ENCODE measurements around the gene C1QTNF5. TPM values are rescaled to one million over a fixed set of nuclear protein-coding genes. Genes with fewer than 3 reads are reported as not detected.

Gene C1QTNF5
- polyA plus RNA-seq, 2 donors, result 4.8 to 6.7 TPM

DNA sequence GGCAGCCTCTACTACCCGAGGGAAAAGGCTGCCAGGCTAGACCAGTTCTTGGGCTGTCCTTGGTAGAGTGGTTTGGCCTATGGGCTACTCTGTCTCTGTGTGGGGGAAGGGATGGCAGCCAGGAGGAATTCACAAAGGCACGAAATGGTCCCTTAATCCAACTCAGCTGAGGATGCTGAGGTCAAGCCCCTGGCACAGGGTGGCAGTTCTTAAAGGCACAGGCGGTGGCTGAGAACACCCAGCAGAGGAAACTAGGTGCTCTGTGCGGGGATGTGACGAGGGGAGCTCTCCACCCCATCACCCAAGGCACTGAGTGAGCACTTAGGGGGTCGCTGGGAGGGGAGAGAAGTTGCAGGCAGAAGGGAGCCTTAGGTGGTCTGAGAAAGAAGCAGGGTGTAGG lies 5.9 kb upstream of the C1QTNF5 start, which contains the start of gene MFRP:
Gene MFRP, minus strand, starts transcription at position 101 of the 400 bp plus-strand sequence. CDS start 192 bp downstream, outside the sequence.
- Histone ChIP-seq H3K27ac (ENCODE audit: low read depth in 2 of 2, low read length in 1 of 2) (no peak within 1 kb of the TSS), H3K27me3 (ENCODE audit: control insufficient read depth in 1 of 2, insufficient read depth in 2 of 2, low read length in 2 of 2) (no peaks in the 10 kb centered on the region), H3K4me3 (ENCODE audit: low read depth in 1 of 2, low read length in 2 of 2) (no peak within 1 kb of the TSS), H3K4me1 (ENCODE audit: control insufficient read depth in 2 of 2, insufficient read depth in 2 of 2, low read length in 1 of 2) (no peaks in the 10 kb centered on the region), H3K9me3 (ENCODE audit: control insufficient read depth in 2 of 2, insufficient read depth in 1 of 2, low read depth in 1 of 2, low read length in 1 of 2) (no peaks in the 10 kb centered on the region), H3K36me3 (ENCODE audit: control insufficient read depth in 2 of 2, insufficient read depth in 2 of 2, low read length in 1 of 2) (no peaks in the 10 kb centered on the region)
- WGBS, 2 donors, result 52 to 59% methylated on average over 6 of the region's 6 CpGs

- WGBS, 2 donors, result 88 to 89% methylated on average over 12 of the region's 12 CpGs
- Histone ChIP-seq H3K27me3 (ENCODE audit: control insufficient read depth in 1 of 2, insufficient read depth in 2 of 2, low read length in 2 of 2) (no peaks in the 10 kb centered on the region), H3K36me3 (ENCODE audit: control insufficient read depth in 2 of 2, insufficient read depth in 2 of 2, low read length in 1 of 2) (no peaks in the 10 kb centered on the region), H3K27ac (ENCODE audit: low read depth in 2 of 2, low read length in 1 of 2) (no peak overlapping the region), H3K4me3 (ENCODE audit: low read depth in 1 of 2, low read length in 2 of 2) (no peak overlapping the region), H3K9me3 (ENCODE audit: control insufficient read depth in 2 of 2, insufficient read depth in 1 of 2, low read depth in 1 of 2, low read length in 1 of 2) (no peaks in the 10 kb centered on the region), H3K4me1 (ENCODE audit: control insufficient read depth in 2 of 2, insufficient read depth in 2 of 2, low read length in 1 of 2) (peaks cover under 1 to 5% of the 10 kb centered on the region in 2 donors)
Observed at GRCh38 chr11:119345685-119346084, 5.0 kb upstream of the C1QTNF5 start.

- Histone ChIP-seq H3K27ac (ENCODE audit: low read depth in 2 of 2, low read length in 1 of 2) (no peak overlapping the region), H3K4me1 (ENCODE audit: control insufficient read depth in 2 of 2, insufficient read depth in 2 of 2, low read length in 1 of 2) (peaks cover 4 to 8% of the 10 kb centered on the region in 2 donors), H3K9me3 (ENCODE audit: control insufficient read depth in 2 of 2, insufficient read depth in 1 of 2, low read depth in 1 of 2, low read length in 1 of 2) (no peaks in the 10 kb centered on the region), H3K36me3 (ENCODE audit: control insufficient read depth in 2 of 2, insufficient read depth in 2 of 2, low read length in 1 of 2) (no peaks in the 10 kb centered on the region), H3K4me3 (ENCODE audit: low read depth in 1 of 2, low read length in 2 of 2) (no peak overlapping the region), H3K27me3 (ENCODE audit: control insufficient read depth in 1 of 2, insufficient read depth in 2 of 2, low read length in 2 of 2) (no peaks in the 10 kb centered on the region)
- 76 to 78% methylated on average over 14 of the region's 14 CpGs for WGBS, 2 donors
Observed at GRCh38 chr11:119344291-119345010, 3.8 kb upstream of the C1QTNF5 start.

DNA sequence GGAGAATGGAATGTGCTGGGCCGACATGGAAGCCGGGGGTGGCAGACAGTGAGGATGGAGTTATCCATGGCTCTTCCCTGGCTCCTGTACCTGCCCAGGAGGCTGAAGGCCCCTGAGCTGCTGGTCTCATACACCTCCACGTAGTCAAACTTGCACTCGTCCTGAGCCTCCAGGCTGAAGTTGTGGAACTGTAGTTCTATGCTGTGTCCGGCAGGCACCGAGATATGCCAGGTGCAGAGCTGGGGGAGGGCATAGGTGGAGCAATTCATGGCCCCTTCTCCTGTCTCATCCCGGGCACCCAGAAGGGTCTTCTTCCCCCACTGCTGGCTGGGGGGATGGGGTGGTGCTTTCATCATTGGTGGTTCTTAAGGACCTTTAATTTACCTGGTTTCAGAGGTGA lies 3.0 kb upstream of the C1QTNF5 start:
- H3K9me3 ChIP-seq (ENCODE audit: control insufficient read depth in 2 of 2, insufficient read depth in 1 of 2, low read depth in 1 of 2, low read length in 1 of 2), result no peaks in the 10 kb centered on the region
- 83 to 87% methylated on average over 5 to 7 of the region's 7 CpGs for WGBS, 2 donors
- no peaks in the 10 kb centered on the region for H3K27me3 ChIP-seq (ENCODE audit: control insufficient read depth in 1 of 2, insufficient read depth in 2 of 2, low read length in 2 of 2)

DNA sequence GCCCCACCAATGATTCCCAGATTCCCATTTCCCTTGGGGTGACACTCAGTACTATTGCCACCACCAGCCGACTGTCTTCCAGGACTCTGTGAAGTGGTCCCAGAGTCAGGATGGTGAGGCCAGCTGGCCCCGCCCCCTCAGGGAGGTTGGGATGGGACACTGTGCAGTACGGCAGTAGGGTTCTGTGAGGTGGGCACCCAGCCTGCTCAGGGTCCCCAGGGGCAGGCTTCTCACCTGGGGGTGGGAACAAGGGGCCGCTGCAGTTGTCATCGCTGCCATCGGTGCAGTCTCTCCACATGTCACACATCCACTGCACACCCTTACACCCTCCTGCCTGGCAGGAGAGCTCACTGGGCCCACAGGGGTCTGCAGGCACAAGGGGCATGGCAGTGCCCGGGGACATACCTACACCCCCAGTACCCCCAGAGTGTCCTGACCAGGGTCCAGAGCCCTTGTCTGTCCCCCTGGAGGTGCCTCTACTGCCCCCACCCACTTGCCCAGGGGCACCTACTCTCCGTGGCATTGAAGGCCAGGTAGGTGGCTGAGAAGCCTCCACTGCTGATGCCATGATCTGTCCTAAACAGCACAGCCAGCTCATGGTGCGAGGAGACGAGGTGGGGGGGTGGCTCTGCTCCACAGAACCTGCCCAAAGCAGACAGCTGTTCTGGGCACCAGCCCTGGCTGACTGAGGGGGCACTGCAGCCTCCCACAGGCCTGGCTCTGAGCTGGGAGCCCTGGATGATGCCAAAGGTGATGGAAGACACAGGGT lies 1.9 kb upstream of the C1QTNF5 start:
- Histone ChIP-seq H3K9me3 (ENCODE audit: control insufficient read depth in 2 of 2, insufficient read depth in 1 of 2, low read depth in 1 of 2, low read length in 1 of 2) (no peaks in the 10 kb centered on the region), H3K4me3 (ENCODE audit: low read depth in 1 of 2, low read length in 2 of 2) (no peak overlapping the region), H3K27me3 (ENCODE audit: control insufficient read depth in 1 of 2, insufficient read depth in 2 of 2, low read length in 2 of 2) (no peaks in the 10 kb centered on the region), H3K4me1 (ENCODE audit: control insufficient read depth in 2 of 2, insufficient read depth in 2 of 2, low read length in 1 of 2) (peaks cover 7 to 12% of the 10 kb centered on the region in 2 donors), H3K36me3 (ENCODE audit: control insufficient read depth in 2 of 2, insufficient read depth in 2 of 2, low read length in 1 of 2) (no peaks in the 10 kb centered on the region), H3K27ac (ENCODE audit: low read depth in 2 of 2, low read length in 1 of 2) (no peak overlapping the region)
- WGBS, 2 donors, result 80 to 81% methylated on average over 10 of the region's 10 CpGs

More for the DNA sequence above, 3.0 kb upstream of the C1QTNF5 start:
- no peak overlapping the region for H3K4me3 ChIP-seq (ENCODE audit: low read depth in 1 of 2, low read length in 2 of 2)
- H3K4me1 ChIP-seq (ENCODE audit: control insufficient read depth in 2 of 2, insufficient read depth in 2 of 2, low read length in 1 of 2), result peaks cover 5 to 12% of the 10 kb centered on the region in 2 donors
- no peak overlapping the region for H3K27ac ChIP-seq (ENCODE audit: low read depth in 2 of 2, low read length in 1 of 2)
- H3K36me3 ChIP-seq (ENCODE audit: control insufficient read depth in 2 of 2, insufficient read depth in 2 of 2, low read length in 1 of 2), result no peaks in the 10 kb centered on the region

DNA sequence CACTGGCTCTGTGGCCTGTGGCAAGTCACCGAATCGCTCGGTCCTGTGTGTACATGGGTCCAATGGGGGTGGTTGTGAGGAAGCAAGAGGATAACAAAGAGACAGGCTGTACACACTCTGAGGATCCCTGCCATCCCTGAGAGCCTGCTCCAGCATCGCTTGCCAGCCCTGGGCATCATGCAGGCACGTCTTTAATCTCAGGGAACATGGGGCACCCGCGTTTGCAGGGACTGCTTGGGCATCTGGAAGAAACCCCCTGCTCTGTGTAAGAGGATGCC lies 1.3 kb upstream of the C1QTNF5 start:
- H3K27ac ChIP-seq (ENCODE audit: low read depth in 2 of 2, low read length in 1 of 2), result no peak overlapping the region
- WGBS, 2 donors, result 65 to 71% methylated on average over 7 of the region's 7 CpGs
- peaks cover 7 to 12% of the 10 kb centered on the region in 2 donors for H3K4me1 ChIP-seq (ENCODE audit: control insufficient read depth in 2 of 2, insufficient read depth in 2 of 2, low read length in 1 of 2)
- H3K9me3 ChIP-seq (ENCODE audit: control insufficient read depth in 2 of 2, insufficient read depth in 1 of 2, low read depth in 1 of 2, low read length in 1 of 2), result no peaks in the 10 kb centered on the region
- no peaks in the 10 kb centered on the region for H3K27me3 ChIP-seq (ENCODE audit: control insufficient read depth in 1 of 2, insufficient read depth in 2 of 2, low read length in 2 of 2)
- H3K4me3 ChIP-seq (ENCODE audit: low read depth in 1 of 2, low read length in 2 of 2), result no peak overlapping the region
- H3K36me3 ChIP-seq (ENCODE audit: control insufficient read depth in 2 of 2, insufficient read depth in 2 of 2, low read length in 1 of 2), result no peaks in the 10 kb centered on the region

DNA sequence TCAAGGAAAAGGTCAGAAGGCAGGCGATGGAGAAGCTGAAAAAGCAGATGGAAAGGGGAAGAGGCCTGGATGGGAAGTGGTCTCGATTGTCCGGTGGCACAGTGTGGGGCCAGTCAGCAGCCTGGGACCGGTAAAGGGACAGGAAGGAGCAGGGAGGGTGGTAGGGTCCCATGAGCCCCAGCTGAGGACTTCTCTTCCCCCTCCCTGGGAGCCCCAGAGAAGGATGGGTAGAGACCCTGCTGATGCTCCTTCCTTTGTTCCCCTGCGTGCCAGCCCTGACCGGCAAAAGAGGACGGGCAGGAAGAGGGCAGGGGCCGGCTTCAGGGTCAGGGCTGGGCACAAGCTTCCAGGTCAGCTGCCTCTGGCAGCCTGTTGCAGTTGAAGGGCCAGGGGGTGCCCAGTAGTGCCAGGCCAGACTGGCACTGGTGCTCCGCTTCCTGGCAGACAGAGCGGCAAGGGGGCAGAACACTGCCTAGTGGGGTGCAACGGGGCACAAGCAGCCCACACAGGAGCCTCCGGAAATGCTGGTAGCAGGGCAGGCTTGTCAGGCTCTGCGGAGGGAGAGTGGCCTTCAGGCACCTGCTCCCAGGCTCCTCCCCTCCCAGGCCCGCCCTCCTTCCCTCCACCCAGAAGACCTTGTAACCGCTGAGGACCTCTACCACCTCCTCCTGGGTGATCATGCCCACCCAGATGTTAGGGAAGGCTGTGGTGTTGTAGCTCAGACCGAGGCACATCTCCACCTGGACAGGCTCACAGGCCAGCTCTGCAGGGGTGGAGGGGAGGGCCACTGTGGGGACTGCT lies 739 bp upstream of the C1QTNF5 start:
- peaks cover 7 to 14% of the 10 kb centered on the region in 2 donors for H3K4me1 ChIP-seq (ENCODE audit: control insufficient read depth in 2 of 2, insufficient read depth in 2 of 2, low read length in 1 of 2)
- peak overlapping the region; percentile 63 for H3K27ac ChIP-seq (ENCODE audit: low read depth in 2 of 2, low read length in 1 of 2)
- H3K4me3 ChIP-seq (ENCODE audit: low read depth in 1 of 2, low read length in 2 of 2), result no peak overlapping the region
- WGBS, 2 donors, result 48 to 59% methylated on average over 12 to 16 of the region's 16 CpGs
- peaks cover 0 to 4% of the 10 kb centered on the region in 2 donors for H3K36me3 ChIP-seq (ENCODE audit: control insufficient read depth in 2 of 2, insufficient read depth in 2 of 2, low read length in 1 of 2)
- no peaks in the 10 kb centered on the region for H3K27me3 ChIP-seq (ENCODE audit: control insufficient read depth in 1 of 2, insufficient read depth in 2 of 2, low read length in 2 of 2)
- H3K9me3 ChIP-seq (ENCODE audit: control insufficient read depth in 2 of 2, insufficient read depth in 1 of 2, low read depth in 1 of 2, low read length in 1 of 2), result no peaks in the 10 kb centered on the region

DNA sequence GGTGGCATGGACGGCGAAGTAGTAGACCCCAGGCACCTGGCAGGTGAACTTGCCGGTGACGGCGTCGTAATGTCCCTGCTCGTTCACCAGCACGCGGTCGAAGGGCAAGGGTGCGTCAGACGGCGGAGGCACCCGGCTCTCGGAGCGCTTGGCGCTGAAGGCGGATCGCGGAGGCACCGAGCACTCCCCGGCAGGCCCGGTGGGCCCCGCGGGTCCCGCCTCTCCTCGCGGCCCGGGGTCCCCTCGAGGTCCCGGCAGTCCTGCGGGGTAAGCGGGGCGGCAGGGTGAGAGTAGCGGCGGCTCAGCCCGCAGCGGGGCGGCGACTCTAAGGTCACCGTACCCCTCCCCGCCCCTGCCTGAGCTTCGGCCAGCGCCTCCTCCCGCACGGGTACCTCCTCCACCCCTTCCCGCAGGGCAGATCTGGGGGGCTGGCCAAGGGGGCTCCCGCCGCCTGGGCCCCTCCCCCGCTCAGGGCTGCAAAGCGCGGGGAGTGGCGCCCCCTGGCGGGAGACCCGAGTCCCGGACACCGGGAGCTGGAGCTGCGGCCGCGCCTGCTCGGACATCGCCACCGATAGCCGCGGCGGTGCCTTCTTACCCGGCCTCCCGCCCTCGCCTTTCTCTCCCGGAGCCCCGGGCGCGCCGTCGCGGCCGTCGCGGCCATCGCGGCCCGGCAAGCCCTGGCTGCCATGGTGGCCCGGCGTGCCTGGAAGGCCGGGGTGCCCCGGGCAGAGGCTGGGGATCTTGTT lies 921 bp downstream of the C1QTNF5 start:
- Histone ChIP-seq H3K9me3 (ENCODE audit: control insufficient read depth in 2 of 2, insufficient read depth in 1 of 2, low read depth in 1 of 2, low read length in 1 of 2) (no peaks in the 10 kb centered on the region), H3K4me1 (ENCODE audit: control insufficient read depth in 2 of 2, insufficient read depth in 2 of 2, low read length in 1 of 2) (peaks cover 16 to 30% of the 10 kb centered on the region in 2 donors), H3K36me3 (ENCODE audit: control insufficient read depth in 2 of 2, insufficient read depth in 2 of 2, low read length in 1 of 2) (peaks cover 0 to 9% of the 10 kb centered on the region in 2 donors), H3K27me3 (ENCODE audit: control insufficient read depth in 1 of 2, insufficient read depth in 2 of 2, low read length in 2 of 2) (no peaks in the 10 kb centered on the region), H3K27ac (ENCODE audit: low read depth in 2 of 2, low read length in 1 of 2) (peak overlapping the region; percentile 63 to 82), H3K4me3 (ENCODE audit: low read depth in 1 of 2, low read length in 2 of 2) (peak overlapping the region; percentile 37 to 38)
- 7 to 9% methylated on average over 79 to 86 of the region's 86 CpGs for WGBS, 2 donors
